ENCODE data around the gene ZDHHC12. TPM values are rescaled to one million over a fixed set of nuclear protein-coding genes. Genes with fewer than 3 reads are reported as not detected.

ZDHHC12 gene
- total and polyA plus RNA-seq, 2 of the 13 experiments (the other 11 are each of a cell fraction or from before 2014, with no cell fraction given), result 25.4 to 28.0 TPM

DNA sequence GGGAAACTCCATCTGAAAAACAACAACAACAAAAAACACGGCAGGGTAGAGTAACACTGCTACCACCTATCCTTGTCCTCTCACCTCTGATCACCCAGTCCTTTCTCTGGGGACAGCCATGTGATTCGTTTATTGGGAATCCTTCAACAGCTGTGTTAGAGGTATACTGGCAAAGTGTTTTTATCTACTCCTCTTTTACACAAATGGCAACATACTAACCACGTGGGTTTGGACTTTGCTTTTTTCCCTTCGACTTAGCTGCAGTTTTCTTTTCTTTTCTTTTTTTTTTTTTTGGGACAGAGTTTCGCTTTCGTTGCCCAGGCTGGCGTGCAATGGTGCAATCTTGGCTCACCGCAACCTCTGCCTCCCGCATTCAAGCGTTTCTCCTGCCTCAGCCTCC lies 46.1 kb downstream of the ZDHHC12 start:
- FAIRE-seq, result no peak
- no peaks in the 10 kb centered on the region for H4K20me1 ChIP-seq (ENCODE audit: insufficient read depth, low read length)
- H3K27me3 ChIP-seq (ENCODE audit: control insufficient read depth in 1 of 2, insufficient read depth in 2 of 2, low read length in 2 of 2), result no peaks in the 10 kb centered on the region
- peak overlapping the region; percentile 36; the same call in 1 of the 2 replicates for H3K4me2 ChIP-seq (ENCODE audit: low read depth, low read length)
- 59% methylated on average over 10 of the region's 10 CpGs for WGBS (ENCODE audit: low lambda C conversion rate)
- peak overlapping the region in 1 of 3 experiments; percentile 10; a peak in 1 of 6 replicates for H3K4me3 ChIP-seq (replicated peaks in 1 of 3; ENCODE audit: insufficient read depth in 1 of 3, low read depth in 2 of 3, low read length in 3 of 3)
- no peak overlapping the region for H2AFZ ChIP-seq (ENCODE audit: low read length)
- H3K27ac ChIP-seq (ENCODE audit: extremely low read length, insufficient read depth, low read length), result no peak overlapping the region
- TF ChIP-seq SUZ12 (IDR thresholded peaks at IDR 0.05; ENCODE audit: low read depth, low read length), result no peak
- TF ChIP-seq JARID2 (CRISPR knock-in tag; IDR thresholded peaks at IDR 0.05; ENCODE audit: insufficient replicate concordance), result no peak
- no peak for TF ChIP-seq ZNF230 (CRISPR knock-in tag; IDR thresholded peaks at IDR 0.05)
- no peak for TF ChIP-seq KAT7 (CRISPR knock-in tag; IDR thresholded peaks at IDR 0.05; ENCODE audit: borderline replicate concordance)
- TF ChIP-seq ZNF777 (CRISPR knock-in tag; IDR thresholded peaks at IDR 0.05), result no peak
- TF ChIP-seq, protein P1, sequence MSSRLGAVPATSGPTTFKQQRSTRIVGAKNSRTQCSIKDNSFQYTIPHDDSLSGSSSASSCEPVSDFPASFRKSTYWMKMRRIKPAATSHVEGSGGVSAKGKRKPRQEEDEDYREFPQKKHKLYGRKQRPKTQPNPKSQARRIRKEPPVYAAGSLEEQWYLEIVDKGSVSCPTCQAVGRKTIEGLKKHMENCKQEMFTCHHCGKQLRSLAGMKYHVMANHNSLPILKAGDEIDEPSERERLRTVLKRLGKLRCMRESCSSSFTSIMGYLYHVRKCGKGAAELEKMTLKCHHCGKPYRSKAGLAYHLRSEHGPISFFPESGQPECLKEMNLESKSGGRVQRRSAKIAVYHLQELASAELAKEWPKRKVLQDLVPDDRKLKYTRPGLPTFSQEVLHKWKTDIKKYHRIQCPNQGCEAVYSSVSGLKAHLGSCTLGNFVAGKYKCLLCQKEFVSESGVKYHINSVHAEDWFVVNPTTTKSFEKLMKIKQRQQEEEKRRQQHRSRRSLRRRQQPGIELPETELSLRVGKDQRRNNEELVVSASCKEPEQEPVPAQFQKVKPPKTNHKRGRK (CRISPR knock-in tag; IDR thresholded peaks at IDR 0.05), result no peak
- no peak for TF ChIP-seq AHR (CRISPR knock-in tag; IDR thresholded peaks at IDR 0.05)
- no peak for TF ChIP-seq ZFYVE20 (CRISPR knock-in tag; IDR thresholded peaks at IDR 0.05; ENCODE audit: borderline replicate concordance, low read depth)
- TF ChIP-seq HNF4A (CRISPR knock-in tag; IDR thresholded peaks at IDR 0.05), result no peak
- no peak for TF ChIP-seq HDAC6 (IDR thresholded peaks at IDR 0.05; ENCODE audit: low read depth, low read length)
- no peak for TF ChIP-seq ZNF550 (CRISPR knock-in tag; IDR thresholded peaks at IDR 0.05; ENCODE audit: borderline replicate concordance)
- TF ChIP-seq, protein P2, sequence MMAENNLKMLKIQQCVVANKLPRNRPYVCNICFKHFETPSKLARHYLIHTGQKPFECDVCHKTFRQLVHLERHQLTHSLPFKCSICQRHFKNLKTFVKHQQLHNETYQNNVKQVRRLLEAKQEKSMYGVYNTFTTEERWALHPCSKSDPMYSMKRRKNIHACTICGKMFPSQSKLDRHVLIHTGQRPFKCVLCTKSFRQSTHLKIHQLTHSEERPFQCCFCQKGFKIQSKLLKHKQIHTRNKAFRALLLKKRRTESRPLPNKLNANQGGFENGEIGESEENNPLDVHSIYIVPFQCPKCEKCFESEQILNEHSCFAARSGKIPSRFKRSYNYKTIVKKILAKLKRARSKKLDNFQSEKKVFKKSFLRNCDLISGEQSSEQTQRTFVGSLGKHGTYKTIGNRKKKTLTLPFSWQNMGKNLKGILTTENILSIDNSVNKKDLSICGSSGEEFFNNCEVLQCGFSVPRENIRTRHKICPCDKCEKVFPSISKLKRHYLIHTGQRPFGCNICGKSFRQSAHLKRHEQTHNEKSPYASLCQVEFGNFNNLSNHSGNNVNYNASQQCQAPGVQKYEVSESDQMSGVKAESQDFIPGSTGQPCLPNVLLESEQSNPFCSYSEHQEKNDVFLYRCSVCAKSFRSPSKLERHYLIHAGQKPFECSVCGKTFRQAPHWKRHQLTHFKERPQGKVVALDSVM (CRISPR knock-in tag; IDR thresholded peaks at IDR 0.05), result no peak
- TF ChIP-seq, protein P3, sequence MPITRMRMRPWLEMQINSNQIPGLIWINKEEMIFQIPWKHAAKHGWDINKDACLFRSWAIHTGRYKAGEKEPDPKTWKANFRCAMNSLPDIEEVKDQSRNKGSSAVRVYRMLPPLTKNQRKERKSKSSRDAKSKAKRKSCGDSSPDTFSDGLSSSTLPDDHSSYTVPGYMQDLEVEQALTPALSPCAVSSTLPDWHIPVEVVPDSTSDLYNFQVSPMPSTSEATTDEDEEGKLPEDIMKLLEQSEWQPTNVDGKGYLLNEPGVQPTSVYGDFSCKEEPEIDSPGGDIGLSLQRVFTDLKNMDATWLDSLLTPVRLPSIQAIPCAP (CRISPR knock-in tag; IDR thresholded peaks at IDR 0.05; ENCODE audit: low read depth), result no peak
- TF ChIP-seq, protein P4, sequence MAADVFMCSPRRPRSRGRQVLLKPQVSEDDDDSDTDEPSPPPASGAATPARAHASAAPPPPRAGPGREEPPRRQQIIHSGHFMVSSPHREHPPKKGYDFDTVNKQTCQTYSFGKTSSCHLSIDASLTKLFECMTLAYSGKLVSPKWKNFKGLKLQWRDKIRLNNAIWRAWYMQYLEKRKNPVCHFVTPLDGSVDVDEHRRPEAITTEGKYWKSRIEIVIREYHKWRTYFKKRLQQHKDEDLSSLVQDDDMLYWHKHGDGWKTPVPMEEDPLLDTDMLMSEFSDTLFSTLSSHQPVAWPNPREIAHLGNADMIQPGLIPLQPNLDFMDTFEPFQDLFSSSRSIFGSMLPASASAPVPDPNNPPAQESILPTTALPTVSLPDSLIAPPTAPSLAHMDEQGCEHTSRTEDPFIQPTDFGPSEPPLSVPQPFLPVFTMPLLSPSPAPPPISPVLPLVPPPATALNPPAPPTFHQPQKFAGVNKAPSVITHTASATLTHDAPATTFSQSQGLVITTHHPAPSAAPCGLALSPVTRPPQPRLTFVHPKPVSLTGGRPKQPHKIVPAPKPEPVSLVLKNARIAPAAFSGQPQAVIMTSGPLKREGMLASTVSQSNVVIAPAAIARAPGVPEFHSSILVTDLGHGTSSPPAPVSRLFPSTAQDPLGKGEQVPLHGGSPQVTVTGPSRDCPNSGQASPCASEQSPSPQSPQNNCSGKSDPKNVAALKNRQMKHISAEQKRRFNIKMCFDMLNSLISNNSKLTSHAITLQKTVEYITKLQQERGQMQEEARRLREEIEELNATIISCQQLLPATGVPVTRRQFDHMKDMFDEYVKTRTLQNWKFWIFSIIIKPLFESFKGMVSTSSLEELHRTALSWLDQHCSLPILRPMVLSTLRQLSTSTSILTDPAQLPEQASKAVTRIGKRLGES (CRISPR knock-in tag; IDR thresholded peaks at IDR 0.05; ENCODE audit: borderline replicate concordance), result no peak
- no TSS peak for BruUV-seq (replicated peaks)
- ATAC-seq, result no peak
- no peak for DNase-seq (ENCODE audit: low spot score)
- ChIA-PET CTCF (ENCODE audit: low intra/inter-chr PET ratio, low total read pairs) (no interaction called here), POLR2A (interaction anchor here (1.1 to 2.6 kb wide), 2 partner anchors 12 to 42 kb away, joined by 4 to 8 read pairs; no protein-coding TSS in a partner anchor)
- intact Hi-C loops (cut with micrococcal nuclease; ENCODE audit: unreplicated experiment) (no loop called here), in situ Hi-C loops (cut with HindIII; ENCODE audit: extremely low pct_ligation_motif_present, low pct_unique_long_range_greater_than_20kb) (no loop called here)
- peaks cover 11% of the 10 kb centered on the region; the same call in 1 of the 2 replicates for H3K4me1 ChIP-seq (ENCODE audit: insufficient read depth, low read length)
- H3K79me2 ChIP-seq (ENCODE audit: insufficient read depth, low read length), result no peaks in the 10 kb centered on the region
- no peaks in the 10 kb centered on the region for H3K36me3 ChIP-seq (replicated peaks in 1 of 2; ENCODE audit: control insufficient read depth in 1 of 2, insufficient read depth in 2 of 2, low read length in 2 of 2)
- H3K9me3 ChIP-seq (ENCODE audit: low read length), result no peaks in the 10 kb centered on the region
- no peak overlapping the region for H3K9ac ChIP-seq (ENCODE audit: insufficient read depth, low read depth, low read length)

Data from HepG2 (cell line).